SK-N-SH (cell line): ENCODE data around the gene FAM78B.

ENCODE experiments used
- CTCF ChIP-seq: fragments of 200-600 bp; sonication (generic); IDR thresholded peaks from 2 replicates; pipeline ENCODE4 v1.6.1; 2017; ENCODE audit warnings: antibody characterized with exemption, mild to moderate bottlenecking, moderate library complexity
- GABPA ChIP-seq: IDR thresholded peaks from 2 replicates; pipeline ENCODE4 v1.4.0; 2012; ENCODE audit warnings: low read depth, mild to moderate bottlenecking
- NFIC ChIP-seq: IDR thresholded peaks from 2 replicates; pipeline ENCODE4 v1.4.0; 2012; ENCODE audit warnings: borderline replicate concordance
- NRF1 ChIP-seq: IDR thresholded peaks from 2 replicates; pipeline ENCODE4 v1.6.1; 2012; ENCODE audit warnings: low read depth, mild to moderate bottlenecking, low read length
- RAD21 ChIP-seq: IDR thresholded peaks from 2 replicates; pipeline ENCODE4 v1.6.1; 2012; ENCODE audit warnings: mild to moderate bottlenecking, low read length
- SIN3A ChIP-seq: IDR thresholded peaks from 2 replicates; pipeline ENCODE4 v1.6.1; 2012; ENCODE audit warnings: low read depth, mild to moderate bottlenecking, low read length, moderate library complexity, borderline replicate concordance
- SMC3 ChIP-seq: IDR thresholded peaks from 2 replicates; pipeline ENCODE4 v1.6.1; 2012; ENCODE audit warnings: low read depth, low read length, improper control_type of control experiment
- YY1 ChIP-seq: IDR thresholded peaks from 2 replicates; pipeline ENCODE4 v1.4.0; 2012; ENCODE audit warnings: low read depth, mild to moderate bottlenecking
- TF ChIP-seq, protein P1 (sequence below): IDR thresholded peaks from 2 replicates; pipeline ENCODE4 v1.4.0; 2012; ENCODE audit warnings: low read depth, borderline replicate concordance

GRCh38 chr1:166167572-166167925 lies 748 bp upstream of the FAM78B start:
- no peak for TF ChIP-seq CTCF
- TF ChIP-seq, protein P1, sequence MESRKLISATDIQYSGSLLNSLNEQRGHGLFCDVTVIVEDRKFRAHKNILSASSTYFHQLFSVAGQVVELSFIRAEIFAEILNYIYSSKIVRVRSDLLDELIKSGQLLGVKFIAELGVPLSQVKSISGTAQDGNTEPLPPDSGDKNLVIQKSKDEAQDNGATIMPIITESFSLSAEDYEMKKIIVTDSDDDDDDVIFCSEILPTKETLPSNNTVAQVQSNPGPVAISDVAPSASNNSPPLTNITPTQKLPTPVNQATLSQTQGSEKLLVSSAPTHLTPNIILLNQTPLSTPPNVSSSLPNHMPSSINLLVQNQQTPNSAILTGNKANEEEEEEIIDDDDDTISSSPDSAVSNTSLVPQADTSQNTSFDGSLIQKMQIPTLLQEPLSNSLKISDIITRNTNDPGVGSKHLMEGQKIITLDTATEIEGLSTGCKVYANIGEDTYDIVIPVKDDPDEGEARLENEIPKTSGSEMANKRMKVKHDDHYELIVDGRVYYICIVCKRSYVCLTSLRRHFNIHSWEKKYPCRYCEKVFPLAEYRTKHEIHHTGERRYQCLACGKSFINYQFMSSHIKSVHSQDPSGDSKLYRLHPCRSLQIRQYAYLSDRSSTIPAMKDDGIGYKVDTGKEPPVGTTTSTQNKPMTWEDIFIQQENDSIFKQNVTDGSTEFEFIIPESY = no peak
- TF ChIP-seq RAD21 = no peak
- no peak for TF ChIP-seq NRF1
- no peak for TF ChIP-seq NFIC
- TF ChIP-seq SIN3A = no peak
- TF ChIP-seq GABPA = no peak
- no peak for TF ChIP-seq YY1
- no peak for TF ChIP-seq SMC3
